T-cell (primary cell): ENCODE results near the gene PDLIM7. TPM values are rescaled to one million over a fixed set of nuclear protein-coding genes. Genes with fewer than 3 reads are reported as not detected.

ENCODE experiments used
- ATAC-seq, 4 experiments: fragments of 200-7000 bp in 3 of 4; fragments of 150-1000 bp in 1 of 4; cut with Tn5 transposase; replicated peaks in 1 of 4; 1 replicate in 3 of 4; 2 replicates in 1 of 4; pipeline ENCODE4 v1.10.0; 2021; ENCODE audit warnings: moderate library complexity in 3 of 4, mild to moderate bottlenecking in 2 of 4, moderate number of reproducible peaks in 1 of 4
- CTCF ChIA-PET, 2 donors: fragments of 300-600 bp; sonication (Branson Sonifier 250); formaldehyde crosslinking; loops; one replicate each; lab custom pipeline; 2022; ENCODE audit warnings: antibody characterized with exemption in 2 of 2; lab: Charles Lee
- POLR2A ChIA-PET, 2 donors: fragments of 300-600 bp; sonication (Branson Sonifier 250); formaldehyde crosslinking; loops; one replicate each; lab custom pipeline; 2022; ENCODE audit warnings: antibody characterized with exemption in 2 of 2; lab: Charles Lee
- DNase-seq, 35 experiments: peaks; one replicate each; pipeline versions ENCODE4 v3.0.0 to v3.0.0-alpha.2; 2013 to 2023
- H3K27ac ChIP-seq: one replicate; pipeline ENCODE4 v1.5.1; 2013; ENCODE audit warnings: low read length
- H3K27me3 ChIP-seq, 2 experiments: replicated peaks in 1 of 2; 1 replicate in 1 of 2; 2 replicates in 1 of 2; pipeline versions ENCODE4 v1.6.1 to v1.7.0; 2013; ENCODE audit warnings: low read length in 1 of 2, mixed read lengths in 1 of 2; ENCODE audit not compliant: control insufficient read depth in 2 of 2, insufficient read depth in 2 of 2; ENCODE audit errors: extremely low read depth in 1 of 2
- H3K36me3 ChIP-seq, 2 donors: 1 replicate in 1 of 2; 2 replicates in 1 of 2; pipeline versions ENCODE4 v1.6.1 to v1.7.0; 2013; ENCODE audit warnings: low read length in 1 of 2; ENCODE audit not compliant: control insufficient read depth in 2 of 2, insufficient read depth in 1 of 2; ENCODE audit errors: extremely low read depth in 1 of 2
- H3K4me1 ChIP-seq, 2 experiments: 1 replicate in 1 of 2; 2 replicates in 1 of 2; pipeline versions ENCODE4 v1.6.1 to v1.7.0; 2013; ENCODE audit warnings: low read length in 2 of 2, mixed read lengths in 1 of 2; ENCODE audit not compliant: insufficient read depth in 2 of 2, control insufficient read depth in 1 of 2; ENCODE audit errors: extremely low read depth in 1 of 2
- H3K4me3 ChIP-seq, 2 donors: 1 replicate in 1 of 2; 2 replicates in 1 of 2; pipeline versions ENCODE4 v1.5.1 to v1.7.0; 2013; ENCODE audit warnings: mild to moderate bottlenecking in 2 of 2, low read length in 1 of 2, moderate library complexity in 1 of 2; ENCODE audit not compliant: control insufficient read depth in 1 of 2; ENCODE audit errors: extremely low read depth in 1 of 2
- H3K9me3 ChIP-seq: 2 replicates; pipeline ENCODE4 v1.7.0; 2013
- H3K27ac Mint-ChIP-seq, 2 donors: one replicate each; pipeline ENCODE4 v1.8.0; 2020 to 2021; ENCODE audit warnings: mild to moderate bottlenecking in 2 of 2, mixed read lengths in 2 of 2
- H3K27me3 Mint-ChIP-seq, 2 donors: one replicate each; pipeline ENCODE4 v1.8.0; 2021 to 2022; ENCODE audit warnings: mixed read lengths in 2 of 2
- H3K36me3 Mint-ChIP-seq: one replicate; pipeline ENCODE4 v1.8.0; 2021; ENCODE audit warnings: mixed read lengths
- H3K4me1 Mint-ChIP-seq, 3 donors: one replicate each; pipeline ENCODE4 v1.8.0; 2020 to 2022; ENCODE audit warnings: mixed read lengths in 3 of 3, mild to moderate bottlenecking in 1 of 3
- H3K4me3 Mint-ChIP-seq, 3 donors: one replicate each; pipeline ENCODE4 v1.8.0; 2020 to 2022; ENCODE audit warnings: mild to moderate bottlenecking in 3 of 3, mixed read lengths in 3 of 3, moderate library complexity in 3 of 3
- H3K9me3 Mint-ChIP-seq, 3 donors: one replicate each; pipeline ENCODE4 v1.8.0; 2020 to 2022; ENCODE audit warnings: mixed read lengths in 3 of 3
- WGBS: methylation state at CpG from one replicate; pipeline ENCODE4 v1.1.5; 2013; ENCODE audit warnings: missing lambda C conversion rate; ENCODE audit not compliant: insufficient coverage; 5-methylcytosine and 5-hydroxymethylcytosine counted together
- total RNA-seq, 35 experiments: library from RNA in 6 of 35; stranded (reverse) in 6 of 35; fragments of 120-200 nt in 1 of 35; gene quantifications; one replicate each; pipeline versions ENCODE4 v1.2.1 to v1.2.4 and lab custom pipeline; 2013 to 2026

Gene PDLIM7
- total RNA-seq, 5 donors from 2014 or later (not counting 1 experiment from before 2014, with no cell fraction given), result 9.8 to 17.8 (median 12.8) TPM

DNA sequence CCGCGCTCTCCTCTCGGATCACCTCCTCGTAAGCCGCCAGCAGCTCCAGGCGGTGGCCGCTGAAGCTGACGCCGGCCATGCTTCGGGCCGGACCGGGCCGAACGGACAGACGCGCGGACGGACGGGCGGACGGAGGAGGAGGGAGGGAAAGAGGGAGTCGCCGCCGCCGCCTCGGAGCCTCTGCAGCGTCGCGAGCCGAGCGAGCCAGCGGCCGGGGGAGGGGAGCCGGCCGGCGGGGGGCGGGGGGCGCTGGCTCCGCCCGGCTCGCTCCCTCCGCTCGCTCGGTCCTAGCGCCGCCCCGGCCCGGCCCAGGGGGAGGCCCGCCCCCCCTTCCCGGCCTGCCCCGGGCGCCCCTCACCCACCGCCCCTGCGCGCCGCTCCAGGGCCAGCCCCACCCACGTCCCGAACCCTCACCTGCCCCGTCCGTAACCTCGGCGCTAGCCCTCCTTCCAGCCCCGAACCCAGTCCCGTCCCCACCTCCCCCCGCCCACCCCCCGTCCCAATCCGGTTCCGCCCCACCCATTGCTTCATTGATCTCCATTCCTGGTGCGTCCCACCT, 23.9 kb downstream of the PDLIM7 start, which contains the start of gene DBN1:
Gene DBN1 (minus strand): TSS at position 192 of the 559 bp plus-strand sequence. CDS start 113 bp downstream, at position 79.
- Mint-ChIP-seq H3K4me3 (peak within 1 kb of the TSS; percentile 69 to 77 (median 72)), H3K27me3 (peaks cover 0 to 5% of the 10 kb centered on the region in 2 donors), H3K4me1 (peaks cover 37 to 49% (median 43%) of the 10 kb centered on the region in 3 donors), H3K9me3 (no peaks in the 10 kb centered on the region), H3K36me3 (no peaks in the 10 kb centered on the region), H3K27ac (peak within 1 kb of the TSS; percentile 39 to 74)
- CTCF ChIA-PET, result interaction anchor here in 1 of 2 donors (0.8 kb wide), 1 partner anchor 24 kb away, joined by 3 read pairs; the partner anchor contains the start of gene PDLIM7
- Histone ChIP-seq H3K4me1 (peaks cover 5 to 54% of the 10 kb centered on the region in 2 experiments), H3K36me3 (peaks cover 0 to 3% of the 10 kb centered on the region in 2 donors), H3K27me3 (peaks cover 0 to 29% of the 10 kb centered on the region in 2 experiments), H3K27ac (peak within 1 kb of the TSS; percentile 52), H3K4me3 (peak within 1 kb of the TSS; percentile 41), H3K9me3 (no peaks in the 10 kb centered on the region)
- POLR2A ChIA-PET, result no interaction called here
- DNase-seq, result peak in 2 of 35 experiments; percentile 17 to 38
- WGBS, result 3% methylated on average over 24 of the region's 69 CpGs
- ATAC-seq, result peak; percentile 41 to 56 (median 54)

DNA sequence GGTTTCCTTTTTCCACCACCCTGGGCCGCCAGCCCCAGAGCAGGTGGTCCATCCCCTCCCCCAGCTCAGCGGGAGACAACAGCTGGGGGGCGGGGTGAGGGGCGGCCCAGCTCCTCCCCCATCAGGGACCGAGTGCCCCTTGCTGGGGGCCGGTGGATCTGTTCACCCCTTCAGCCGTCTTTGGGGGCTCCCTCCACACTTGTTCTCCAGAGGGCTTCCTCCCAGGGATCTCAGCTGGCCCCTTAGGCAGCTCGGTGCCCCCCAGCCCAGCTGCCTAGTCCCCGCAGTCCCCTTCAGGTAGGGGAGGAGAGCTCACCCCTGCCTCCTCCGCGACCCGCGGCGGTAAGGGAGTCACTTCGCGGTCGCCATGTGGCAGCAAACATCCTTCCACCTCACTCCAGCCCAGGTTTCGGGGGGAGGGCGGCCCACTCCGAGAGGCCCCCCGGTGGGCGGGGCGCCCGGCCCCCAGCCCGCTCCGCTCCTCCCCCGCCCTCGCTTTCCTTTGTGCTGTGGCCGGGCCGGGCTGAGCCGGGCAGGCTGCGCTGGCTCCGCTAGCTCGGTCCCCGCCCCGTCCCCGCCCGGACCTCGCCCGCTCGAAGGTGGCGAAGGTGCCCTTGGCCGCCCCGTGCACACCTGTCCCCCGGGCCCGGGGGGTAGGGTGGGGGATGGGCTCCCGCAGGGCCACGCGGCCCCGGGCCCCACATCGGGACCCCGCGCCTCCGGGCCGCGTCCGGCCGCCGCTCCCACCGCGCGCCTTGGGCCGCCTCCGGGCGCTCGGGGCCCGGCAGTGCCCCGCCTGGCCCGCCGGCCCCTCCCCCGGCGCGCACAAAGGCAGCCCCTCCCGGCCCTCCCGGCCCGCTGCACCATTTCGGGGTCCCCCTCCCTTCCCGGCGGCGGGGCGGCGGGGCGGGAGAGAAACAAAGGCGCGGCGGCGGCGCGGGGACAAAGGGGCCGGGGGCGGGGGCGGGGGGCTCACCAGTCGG, 24.7 kb downstream of the PDLIM7 start:
- ChIA-PET POLR2A (interaction anchor here in 1 of 2 donors (0.5 kb wide), 1 partner anchor 520 kb away, joined by 5 read pairs; no protein-coding TSS in a partner anchor), CTCF (interaction anchor here in 1 of 2 donors (0.8 to 0.9 kb wide), 2 partner anchors 25 to 82 kb away, joined by 3 read pairs; partner anchors contain the start of gene PDLIM7)
- peak in 34 of 35 experiments; percentile 27 to 64 (median 48) for DNase-seq
- peaks cover 0 to 29% of the 10 kb centered on the region in 2 experiments for H3K27me3 ChIP-seq
- H3K9me3 Mint-ChIP-seq, result no peaks in the 10 kb centered on the region
- H3K27ac ChIP-seq, result peak overlapping the region; percentile 52
- 1% methylated on average over 85 of the region's 93 CpGs for WGBS
- H3K4me1 ChIP-seq, result peaks cover 5 to 54% of the 10 kb centered on the region in 2 experiments
- peaks cover 0 to 5% of the 10 kb centered on the region in 2 donors for H3K27me3 Mint-ChIP-seq
- H3K4me1 Mint-ChIP-seq, result peaks cover 37 to 43% (median 41%) of the 10 kb centered on the region in 3 donors
- peak overlapping the region; percentile 41 for H3K4me3 ChIP-seq
- peak; percentile 54 to 61 (median 59) for ATAC-seq
- H3K9me3 ChIP-seq, result no peaks in the 10 kb centered on the region
- H3K36me3 Mint-ChIP-seq, result no peaks in the 10 kb centered on the region
- no peak overlapping the region for H3K27ac Mint-ChIP-seq
- H3K36me3 ChIP-seq, result peaks cover 0 to 3% of the 10 kb centered on the region in 2 donors
- H3K4me3 Mint-ChIP-seq, result peak overlapping the region; percentile 69 to 76 (median 69)

DNA sequence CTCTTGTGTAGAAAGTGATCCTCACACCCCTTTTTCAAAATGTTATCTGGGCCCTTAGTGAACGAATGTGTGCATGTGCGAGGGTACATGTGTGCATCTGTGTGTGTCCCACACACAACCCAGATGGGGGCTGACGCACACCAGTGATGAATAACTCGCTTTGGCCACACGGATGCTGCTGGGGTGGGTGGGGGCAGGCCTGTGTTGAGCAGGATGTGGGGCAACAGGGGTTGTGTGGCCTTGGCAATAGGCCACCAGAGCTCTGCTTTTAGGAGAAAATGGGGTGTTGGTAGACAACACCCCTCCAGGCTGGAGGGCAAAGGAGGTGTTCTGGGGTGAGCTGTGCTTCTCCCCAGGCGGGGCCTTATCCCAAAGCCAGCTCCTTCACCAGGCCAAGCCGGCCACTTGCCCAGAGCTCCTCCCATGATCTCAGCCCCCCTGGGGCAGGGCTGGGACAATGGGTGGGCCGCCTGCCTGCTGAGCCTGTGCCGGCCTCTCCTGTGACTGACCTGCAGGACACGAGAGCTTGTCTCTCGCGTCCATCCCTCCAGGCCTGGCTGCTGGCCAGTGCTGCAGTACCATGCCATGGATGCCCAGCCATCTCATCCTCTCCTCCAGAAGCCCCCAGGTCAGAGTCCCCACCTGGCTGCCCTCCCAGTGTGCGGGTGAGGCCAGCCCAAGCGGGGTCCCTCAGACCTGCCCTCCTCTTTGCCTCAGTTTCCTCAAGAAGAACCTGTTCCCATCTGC, 25.6 kb downstream of the PDLIM7 start:
- Histone ChIP-seq H3K4me3 (peak overlapping the region in 1 of 2 donors; percentile 39), H3K27me3 (peaks cover 0 to 29% of the 10 kb centered on the region in 2 experiments), H3K27ac (peak overlapping the region; percentile 52), H3K9me3 (no peaks in the 10 kb centered on the region), H3K4me1 (peaks cover 5 to 54% of the 10 kb centered on the region in 2 experiments), H3K36me3 (peaks cover 0 to 3% of the 10 kb centered on the region in 2 donors)
- Mint-ChIP-seq H3K27ac (peak overlapping the region in 1 of 2 donors; percentile 76), H3K27me3 (peaks cover 0 to 5% of the 10 kb centered on the region in 2 donors), H3K36me3 (no peaks in the 10 kb centered on the region), H3K4me3 (peak overlapping the region; percentile 54 to 67 (median 58)), H3K9me3 (no peaks in the 10 kb centered on the region), H3K4me1 (peaks cover 37 to 41% (median 40%) of the 10 kb centered on the region in 3 donors)
- WGBS, result 76% methylated on average over 5 of the region's 14 CpGs
- POLR2A ChIA-PET, result interaction anchor here in 1 of 2 donors (0.5 to 0.7 kb wide), 2 partner anchors 81 to 521 kb away, joined by 3 to 5 read pairs; no protein-coding TSS in a partner anchor
- CTCF ChIA-PET, result interaction anchor here in 1 of 2 donors (0.9 to 1.5 kb wide), 3 partner anchors 16 to 81 kb away, joined by 3 to 5 read pairs (median 3); no protein-coding TSS in a partner anchor
- DNase-seq (peak in 24 of 35 experiments; percentile 30 to 67 (median 44)), ATAC-seq (peak; percentile 36 to 54 (median 44))

DNA sequence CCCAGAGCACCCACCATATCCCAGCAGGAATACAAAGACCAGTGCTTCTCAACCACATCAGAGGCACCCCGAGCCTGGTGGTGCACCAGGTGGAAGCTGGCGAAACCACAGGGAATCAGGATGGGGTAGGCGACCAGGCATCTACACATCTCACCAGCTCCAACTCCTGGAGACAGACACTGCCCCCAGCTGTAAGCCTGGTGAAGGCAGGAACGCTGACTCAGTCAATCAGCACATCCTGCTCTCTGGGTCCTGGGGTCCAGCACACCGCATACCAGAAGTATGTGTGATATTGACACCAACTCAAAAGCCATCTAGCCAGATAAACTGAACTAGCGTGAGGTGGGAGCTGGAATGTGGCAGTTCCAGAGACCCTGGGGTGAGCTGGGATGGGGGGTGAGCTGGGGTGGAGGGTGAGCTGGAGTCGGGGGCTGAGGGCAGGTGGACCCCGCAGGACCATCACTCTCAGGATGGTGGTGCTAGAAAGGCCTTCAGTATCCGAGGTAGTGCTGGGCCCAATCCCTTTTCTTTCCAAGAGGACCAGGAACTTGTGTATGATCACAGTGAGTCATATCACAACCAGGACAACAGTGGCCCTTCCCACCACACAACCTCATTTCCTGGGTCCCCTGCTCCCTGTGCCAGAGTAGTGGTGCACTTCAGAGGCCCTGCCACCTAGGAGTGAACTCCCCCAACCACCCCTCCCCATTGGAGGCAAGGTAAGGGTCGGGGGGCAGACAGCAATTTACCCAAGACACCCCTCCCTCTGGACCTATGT, 26.5 kb downstream of the PDLIM7 start:
- DNase-seq, result no peak
- Mint-ChIP-seq H3K27me3 (peaks cover 0 to 5% of the 10 kb centered on the region in 2 donors), H3K4me3 (peak overlapping the region in 2 of 3 donors; percentile 58 to 67), H3K27ac (peak overlapping the region in 1 of 2 donors; percentile 79), H3K36me3 (peaks cover 1% of the 10 kb centered on the region), H3K9me3 (no peaks in the 10 kb centered on the region), H3K4me1 (peaks cover 34 to 36% (median 34%) of the 10 kb centered on the region in 3 donors)
- Histone ChIP-seq H3K27me3 (peaks cover 0 to 29% of the 10 kb centered on the region in 2 experiments), H3K4me1 (peaks cover 5 to 54% of the 10 kb centered on the region in 2 experiments), H3K4me3 (no peak overlapping the region), H3K36me3 (peaks cover 0 to 3% of the 10 kb centered on the region in 2 donors), H3K27ac (no peak overlapping the region), H3K9me3 (no peaks in the 10 kb centered on the region)
- no peak for ATAC-seq
- POLR2A ChIA-PET, result no interaction called here
- CTCF ChIA-PET, result interaction anchor here in 1 of 2 donors (0.6 to 1.5 kb wide), 3 partner anchors 15 to 150 kb away, joined by 3 to 5 read pairs (median 3); no protein-coding TSS in a partner anchor
- 70% methylated on average over 2 of the region's 10 CpGs for WGBS
